ENCODE measurements around the gene RGS11.

RGS11 gene

DNA sequence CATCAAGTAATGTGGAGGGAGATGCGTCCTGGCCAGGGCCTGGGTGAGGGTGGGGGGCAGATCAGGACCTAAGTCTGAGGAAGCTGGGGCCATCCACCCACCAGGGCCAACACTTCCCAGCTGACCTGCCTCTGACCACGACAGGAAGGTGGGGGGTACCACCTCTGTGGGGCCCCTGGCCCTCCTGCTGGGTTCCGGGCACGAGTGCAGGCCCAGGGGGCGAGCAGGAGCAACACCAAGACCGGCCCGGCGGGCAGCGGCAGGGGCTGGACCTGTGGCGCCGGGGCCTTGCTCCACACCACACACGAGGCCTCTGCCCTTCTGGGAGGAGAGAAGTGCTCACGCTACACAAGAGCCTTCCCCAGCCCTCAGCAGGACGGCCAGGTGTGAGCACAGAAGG, 20.5 kb upstream of the RGS11 start:
- no peak for DNase-seq

DNA sequence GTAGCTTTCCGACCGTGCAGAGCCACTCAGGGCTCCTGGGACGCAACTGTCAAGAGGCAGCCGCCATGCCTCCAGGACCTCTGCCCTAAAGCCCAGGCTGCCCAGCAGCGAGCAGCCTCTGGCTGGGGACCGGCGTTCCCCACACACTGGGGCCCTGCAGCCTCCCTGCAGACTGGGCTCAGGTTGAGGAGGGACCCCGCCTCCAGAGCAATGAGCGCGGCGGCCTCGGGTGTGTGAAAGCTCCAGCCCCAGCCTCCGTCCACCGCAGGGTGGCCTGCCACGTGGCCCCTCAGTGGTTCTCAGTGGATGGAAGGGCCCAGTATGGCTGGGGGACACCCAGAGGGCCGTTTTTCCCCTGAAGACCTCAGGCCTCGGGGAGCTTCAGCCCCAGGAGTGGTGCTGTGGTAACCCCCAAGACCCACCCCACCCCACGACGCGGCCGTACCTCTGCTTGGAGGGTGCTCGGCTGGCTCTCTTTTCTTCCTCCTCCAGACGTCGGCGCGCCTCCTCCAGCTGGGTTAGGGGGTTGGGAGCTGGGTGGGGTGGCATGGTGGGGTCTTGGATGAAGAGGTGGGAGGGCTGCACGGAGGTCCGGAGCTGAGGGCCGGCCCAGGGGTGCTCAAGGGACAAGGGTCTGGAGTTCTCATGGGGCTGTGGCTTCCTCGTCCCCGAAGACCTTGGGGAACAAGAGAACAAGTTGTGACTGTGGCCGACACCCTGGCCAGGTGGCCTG, 17.5 kb upstream of the RGS11 start:
- no peak for DNase-seq

DNA sequence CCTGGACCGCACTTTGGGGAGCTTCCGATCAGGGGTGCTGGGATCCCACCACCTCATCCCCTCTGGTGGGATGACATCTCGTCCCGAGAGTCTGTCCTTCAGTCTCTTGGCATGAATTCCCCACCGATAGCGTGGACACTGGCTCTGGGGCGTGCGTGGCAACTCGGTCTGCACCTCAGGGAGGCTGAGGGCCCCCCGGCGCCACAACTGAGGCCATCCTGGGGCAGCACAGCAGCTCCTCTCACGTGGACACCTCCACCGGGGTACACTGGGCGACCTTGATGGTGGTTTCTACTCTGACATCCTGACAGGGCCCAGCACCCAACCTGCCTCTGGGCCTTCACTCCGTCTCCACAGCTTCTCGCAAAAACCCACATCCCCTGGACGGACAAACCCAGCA, 15.8 kb upstream of the RGS11 start:
- DNase-seq, result no peak

DNA sequence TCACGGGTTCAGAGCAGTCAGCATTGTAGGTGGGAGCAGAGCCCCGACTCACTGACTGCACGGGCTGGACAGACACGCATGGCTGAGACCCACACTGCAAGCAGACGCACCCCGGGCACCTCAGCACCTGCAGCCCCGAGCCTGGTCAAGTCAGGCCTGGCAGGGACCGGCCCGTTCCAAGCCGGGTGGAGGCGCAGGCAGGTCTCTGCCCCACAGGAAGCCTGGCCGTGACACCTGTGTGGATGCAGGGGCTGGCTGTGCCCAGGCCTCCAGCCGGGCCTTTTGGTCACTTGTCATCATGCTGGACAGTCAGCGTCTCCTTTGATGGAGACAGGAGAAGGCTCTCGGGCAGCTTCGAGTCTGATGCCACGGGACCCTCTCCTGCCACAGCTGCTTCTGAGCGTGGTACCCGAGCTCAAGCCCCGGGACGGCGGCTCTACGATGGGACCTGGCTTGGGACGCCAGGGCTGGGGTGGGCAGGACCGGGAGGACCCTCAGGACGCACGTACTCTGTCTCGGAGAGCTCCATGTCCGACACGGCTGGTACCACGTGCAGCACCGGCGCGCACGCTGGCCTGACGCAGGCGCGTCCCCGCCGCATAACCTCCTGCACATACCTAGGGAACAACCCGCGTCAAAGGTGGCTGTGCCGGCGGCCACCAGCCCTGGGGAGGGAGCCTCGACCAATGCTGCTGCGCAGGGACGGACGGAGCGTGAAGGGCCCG, 15.1 kb upstream of the RGS11 start:
- no peak for DNase-seq

DNA sequence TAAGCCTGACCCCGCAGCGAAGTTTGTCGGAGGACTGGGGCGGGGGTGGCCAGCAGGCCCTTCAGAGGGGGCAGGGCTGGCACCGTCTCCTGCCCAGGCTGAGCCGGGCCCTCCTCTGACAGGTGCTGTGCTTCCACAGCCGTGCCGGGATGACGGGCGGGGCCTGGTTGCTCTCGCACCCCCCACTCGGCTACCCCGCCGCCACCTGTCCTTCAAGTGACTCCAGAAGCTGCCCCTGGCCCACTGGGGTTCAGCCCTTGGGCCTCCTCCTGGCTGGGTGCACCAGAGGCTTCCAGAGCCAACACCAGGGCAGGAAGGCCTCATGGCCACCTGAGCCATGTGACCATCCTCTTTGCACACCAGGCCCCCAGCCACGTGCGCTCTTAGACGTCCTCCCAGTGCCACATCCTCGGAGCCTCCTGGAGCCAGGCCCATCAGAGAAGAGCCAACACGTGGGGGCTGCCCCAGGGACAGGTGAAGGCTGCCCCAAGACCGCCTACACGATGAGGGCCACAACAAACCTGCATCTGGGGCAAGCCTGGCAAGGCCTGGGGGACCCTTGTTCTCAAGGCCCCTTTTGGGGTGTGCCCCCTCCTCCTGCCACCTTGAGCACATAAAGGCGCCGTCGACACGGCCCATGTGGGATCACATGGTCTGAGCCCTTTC, 14.4 kb upstream of the RGS11 start:
- no peak for DNase-seq

DNA sequence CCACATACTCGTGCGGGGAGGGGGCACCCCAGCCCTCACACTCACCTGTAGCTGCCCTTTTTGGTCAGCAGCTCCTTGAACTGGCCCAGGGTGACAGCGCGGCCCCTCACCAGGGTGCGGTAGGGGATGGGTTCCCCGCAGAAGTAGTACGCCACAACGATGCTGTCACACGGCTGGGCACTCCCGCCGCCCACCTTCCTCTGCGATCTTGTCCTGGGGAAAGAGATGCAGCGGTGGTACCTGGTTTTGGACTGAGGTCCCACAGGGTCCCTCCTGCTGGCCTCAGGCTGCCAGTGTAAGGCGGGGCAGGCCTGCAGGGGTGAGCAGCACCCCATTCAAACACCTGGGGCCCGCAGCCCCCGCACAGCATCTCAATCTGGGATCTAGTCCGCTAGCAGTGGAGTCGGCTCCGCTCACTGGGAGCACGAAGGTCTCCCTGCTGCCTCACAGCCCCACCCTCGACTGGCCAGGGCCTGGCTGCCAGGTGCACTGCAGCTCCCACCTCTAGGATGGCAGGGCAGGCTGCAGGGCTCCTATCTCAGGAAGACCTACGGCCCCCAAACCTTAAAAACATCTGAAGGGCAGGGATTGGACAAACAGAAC, 13.8 kb upstream of the RGS11 start:
- DNase-seq, result no peak

DNA sequence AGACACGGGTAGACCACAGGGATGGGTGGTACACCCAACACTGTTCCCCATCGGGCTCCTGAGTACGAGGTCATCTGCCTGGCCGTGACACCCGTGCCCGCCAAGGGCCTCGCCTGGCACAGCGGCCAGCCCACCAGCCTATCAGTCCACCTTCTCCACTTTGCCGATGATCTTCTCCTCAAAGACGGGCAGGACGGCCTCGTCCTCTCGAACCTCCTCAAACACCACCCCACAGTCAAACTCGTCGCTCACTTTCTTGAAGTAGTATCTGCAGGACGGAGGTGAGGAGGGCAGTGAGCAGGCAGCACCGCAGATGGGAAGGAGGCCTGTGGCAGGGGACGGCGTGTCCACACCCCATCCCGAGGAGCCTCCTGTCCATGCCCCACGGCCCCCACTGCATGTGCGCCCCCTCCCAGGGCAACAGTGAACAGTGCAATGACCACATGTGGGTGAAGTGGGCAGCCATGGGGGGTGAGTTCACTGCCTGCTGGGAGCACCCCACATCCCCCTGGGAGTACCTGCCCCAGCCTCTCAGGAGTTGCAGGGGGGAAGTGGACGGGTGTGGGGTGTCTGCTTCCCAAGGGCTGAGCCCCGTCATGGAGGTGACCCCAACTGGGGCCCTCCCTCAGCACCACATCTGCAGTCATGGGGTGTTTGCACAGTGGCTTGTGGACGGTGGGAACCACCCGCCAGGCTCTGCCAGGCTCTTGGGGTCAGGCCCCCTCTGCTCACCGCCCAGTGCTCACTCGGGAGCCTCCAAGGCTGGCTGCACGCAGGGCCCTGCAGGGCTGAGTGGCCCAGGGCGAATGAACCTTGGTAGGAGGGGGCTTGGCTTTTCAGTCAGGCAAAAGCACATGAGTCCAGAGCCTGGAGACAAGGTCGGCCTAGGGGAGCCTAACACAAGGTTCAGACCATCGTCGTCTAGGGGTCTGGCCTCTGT, 12.5 kb upstream of the RGS11 start:
- DNase-seq, result no peak

DNA sequence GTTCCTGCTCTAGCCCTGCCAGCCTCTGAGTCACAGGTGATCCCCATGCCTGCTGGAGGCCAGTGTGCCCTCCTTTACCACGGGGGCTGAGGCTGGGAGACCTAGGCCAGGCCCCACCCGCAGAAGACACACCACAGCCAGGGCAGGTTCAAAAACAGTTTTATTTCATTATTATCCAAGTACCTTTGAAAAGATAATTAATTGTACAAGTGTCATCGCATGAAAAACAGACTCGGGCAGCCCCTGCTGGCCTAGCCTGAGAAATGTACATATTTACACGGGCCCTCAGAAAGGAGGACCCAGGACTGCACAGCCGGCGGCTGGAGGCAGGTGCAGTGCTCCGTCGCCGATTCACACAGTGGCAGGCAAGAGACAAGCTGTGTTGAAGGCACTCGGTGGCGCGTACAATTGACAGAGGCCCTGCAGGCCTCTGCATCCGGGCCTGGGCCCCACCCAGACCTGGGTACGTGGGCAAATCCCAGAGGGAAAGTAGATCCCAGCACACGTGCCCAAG, 11.6 kb upstream of the RGS11 start:
- no peak for DNase-seq

DNA sequence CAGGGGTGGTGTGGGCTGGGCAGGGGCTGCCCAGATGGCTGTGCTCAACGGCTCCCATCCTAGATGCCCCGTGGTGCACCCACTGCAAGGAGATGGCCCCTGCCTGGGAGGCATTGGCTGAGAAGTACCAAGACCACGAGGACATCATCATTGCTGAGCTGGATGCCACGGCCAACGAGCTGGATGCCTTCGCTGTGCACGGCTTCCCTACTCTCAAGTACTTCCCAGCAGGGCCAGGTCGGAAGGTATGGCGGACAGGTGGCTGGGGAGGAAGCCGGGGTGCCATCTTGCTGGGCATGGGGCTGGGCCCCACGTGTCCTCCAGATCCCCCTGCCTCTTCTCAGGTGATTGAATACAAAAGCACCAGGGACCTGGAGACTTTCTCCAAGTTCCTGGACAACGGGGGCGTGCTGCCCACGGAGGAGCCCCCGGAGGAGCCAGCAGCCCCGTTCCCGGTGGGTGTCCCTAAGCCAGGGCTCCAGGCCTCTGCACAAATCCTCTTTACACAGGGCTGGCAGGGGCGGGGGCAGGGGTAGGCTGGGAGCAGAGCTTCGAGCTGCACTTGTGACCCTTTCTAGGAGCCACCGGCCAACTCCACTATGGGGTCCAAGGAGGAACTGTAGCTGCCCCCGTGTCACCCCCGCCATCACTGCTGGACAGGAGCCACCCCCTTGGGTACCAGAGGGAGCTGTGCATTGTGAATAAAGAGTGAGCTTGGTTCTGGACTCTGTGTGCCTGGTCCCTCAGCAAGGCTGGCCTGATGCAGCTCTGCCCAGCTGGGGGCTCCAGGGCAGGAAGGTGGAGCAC, 10.9 kb upstream of the RGS11 start:
- no peak for DNase-seq

DNA sequence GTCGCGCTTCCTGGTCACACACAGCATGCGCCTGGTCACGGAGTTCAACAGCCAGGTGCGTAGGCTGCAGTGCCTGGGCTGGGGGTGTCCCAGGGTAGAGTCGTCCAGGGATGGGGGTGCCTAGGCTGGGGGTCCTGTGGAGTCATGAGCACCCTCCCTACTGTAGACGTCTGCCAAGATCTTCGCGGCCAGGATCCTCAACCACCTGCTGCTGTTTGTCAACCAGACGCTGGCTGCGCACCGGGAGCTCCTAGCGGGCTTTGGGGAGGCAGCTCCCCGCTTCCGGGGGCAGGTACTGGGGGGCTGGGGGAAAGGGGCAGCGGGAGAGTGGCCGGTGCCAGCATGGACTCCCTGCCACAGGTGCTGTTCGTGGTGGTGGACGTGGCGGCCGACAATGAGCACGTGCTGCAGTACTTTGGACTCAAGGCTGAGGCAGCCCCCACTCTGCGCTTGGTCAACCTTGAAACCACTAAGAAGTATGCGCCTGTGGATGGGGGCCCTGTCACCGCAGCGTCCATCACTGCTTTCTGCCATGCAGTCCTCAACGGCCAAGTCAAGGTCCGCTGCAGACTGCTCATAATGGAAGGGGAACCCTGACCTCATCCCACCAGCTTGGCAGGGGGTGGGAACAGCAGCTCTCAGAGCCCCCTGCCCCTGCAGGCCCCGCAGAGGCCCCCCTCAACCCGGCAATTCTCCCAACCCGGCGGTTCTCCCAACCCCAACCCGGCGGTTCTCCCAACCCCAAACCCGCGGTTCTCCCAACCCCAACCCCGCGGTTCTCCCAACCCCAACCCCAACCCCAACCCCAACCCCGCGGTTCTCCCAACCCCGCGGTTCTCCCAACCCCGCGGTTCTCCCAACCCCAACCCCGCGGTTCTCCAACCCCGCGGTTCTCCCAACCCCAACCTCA, 9.7 kb upstream of the RGS11 start:
- no peak for DNase-seq

DNA sequence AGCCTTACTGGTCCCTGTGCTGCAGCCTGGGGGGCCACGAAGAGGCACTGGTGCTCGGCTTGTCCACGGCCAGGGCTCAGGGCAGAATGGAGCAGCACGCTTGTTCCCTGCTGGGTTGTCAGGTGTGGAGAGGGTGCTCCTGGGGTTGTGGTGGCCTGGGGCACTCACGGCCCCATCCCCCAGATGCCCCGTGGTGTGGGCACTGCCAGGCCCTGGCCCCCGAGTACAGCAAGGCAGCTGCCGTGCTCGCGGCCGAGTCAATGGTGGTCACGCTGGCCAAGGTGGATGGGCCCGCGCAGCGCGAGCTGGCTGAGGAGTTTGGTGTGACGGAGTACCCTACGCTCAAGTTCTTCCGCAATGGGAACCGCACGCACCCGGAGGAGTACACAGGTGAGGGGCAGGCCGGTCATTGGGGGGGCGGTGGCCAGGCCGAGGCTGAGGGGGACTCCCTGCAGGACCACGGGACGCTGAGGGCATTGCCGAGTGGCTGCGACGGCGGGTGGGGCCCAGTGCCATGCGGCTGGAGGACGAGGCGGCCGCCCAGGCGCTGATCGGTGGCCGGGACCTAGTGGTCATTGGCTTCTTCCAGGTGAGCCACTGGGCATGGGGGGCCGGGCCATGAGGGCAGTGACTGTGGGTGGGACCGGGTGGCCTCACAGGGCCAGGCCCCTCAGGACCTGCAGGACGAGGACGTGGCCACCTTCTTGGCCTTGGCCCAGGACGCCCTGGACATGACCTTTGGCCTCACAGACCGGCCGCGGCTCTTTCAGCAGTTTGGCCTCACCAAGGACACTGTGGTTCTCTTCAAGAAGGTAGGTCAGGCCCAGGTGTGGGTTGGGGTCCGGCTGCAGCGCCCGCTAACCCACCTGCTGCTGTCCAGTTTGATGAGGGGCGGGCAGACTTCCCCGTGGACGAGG, 8.7 kb upstream of the RGS11 start:
- DNase-seq, result no peak

DNA sequence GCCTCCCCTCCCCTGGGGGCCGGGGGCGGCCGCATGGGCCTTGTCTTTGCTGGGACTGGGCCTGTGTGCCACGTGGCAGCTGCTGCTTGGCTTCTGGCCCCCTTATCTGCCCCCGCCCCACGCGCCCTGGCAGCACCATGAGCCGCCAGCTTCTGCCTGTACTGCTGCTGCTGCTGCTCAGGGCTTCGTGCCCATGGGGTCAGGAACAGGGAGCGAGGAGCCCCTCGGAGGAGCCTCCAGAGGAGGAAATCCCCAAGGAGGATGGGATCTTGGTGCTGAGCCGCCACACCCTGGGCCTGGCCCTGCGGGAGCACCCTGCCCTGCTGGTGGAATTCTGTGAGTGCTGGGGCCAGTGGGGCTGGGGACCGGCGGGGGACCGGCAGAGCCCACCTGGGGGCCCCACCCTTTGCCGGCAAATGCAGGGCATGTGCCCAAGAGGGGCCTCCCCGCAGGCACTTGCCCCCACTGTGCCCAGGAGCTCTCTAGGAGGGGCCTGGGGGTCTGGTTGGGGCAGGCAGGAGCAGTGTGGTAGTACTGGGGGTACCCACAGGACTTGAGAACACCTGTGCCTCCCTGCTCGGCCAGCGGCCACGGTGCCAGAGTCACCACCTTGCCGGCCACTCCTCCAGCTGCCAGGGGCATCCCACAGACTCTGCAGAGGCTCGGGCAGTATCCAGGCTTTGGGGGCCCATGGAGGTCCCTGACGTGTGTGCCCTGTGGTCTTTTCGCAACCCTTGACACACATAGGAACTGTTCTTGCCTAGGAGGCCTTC, 7.5 kb upstream of the RGS11 start, which contains the start of gene PDIA2:
PDIA2 (plus strand) TSS at position 132 of the 773 bp plus-strand sequence; CDS start at position 138, 6 bp downstream.
- DNase-seq, result no peak

DNA sequence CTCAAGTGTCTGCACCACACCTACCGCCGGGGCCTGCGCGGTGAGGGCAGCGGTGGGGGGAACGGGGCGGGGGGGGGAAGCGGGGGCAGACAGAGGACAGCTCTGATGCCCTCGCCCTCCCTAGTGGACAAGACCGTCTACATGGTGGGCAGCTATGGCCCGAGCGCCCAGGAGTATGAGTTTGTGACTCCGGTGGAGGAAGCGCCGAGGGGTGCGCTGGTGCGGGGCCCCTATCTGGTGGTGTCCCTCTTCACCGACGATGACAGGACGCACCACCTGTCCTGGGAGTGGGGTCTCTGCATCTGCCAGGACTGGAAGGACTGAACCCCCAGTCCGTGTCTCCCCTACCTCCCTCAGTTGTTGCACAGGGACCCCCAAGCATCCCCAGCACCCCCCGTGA, 6.7 kb upstream of the RGS11 start:
- DNase-seq, result no peak

DNA sequence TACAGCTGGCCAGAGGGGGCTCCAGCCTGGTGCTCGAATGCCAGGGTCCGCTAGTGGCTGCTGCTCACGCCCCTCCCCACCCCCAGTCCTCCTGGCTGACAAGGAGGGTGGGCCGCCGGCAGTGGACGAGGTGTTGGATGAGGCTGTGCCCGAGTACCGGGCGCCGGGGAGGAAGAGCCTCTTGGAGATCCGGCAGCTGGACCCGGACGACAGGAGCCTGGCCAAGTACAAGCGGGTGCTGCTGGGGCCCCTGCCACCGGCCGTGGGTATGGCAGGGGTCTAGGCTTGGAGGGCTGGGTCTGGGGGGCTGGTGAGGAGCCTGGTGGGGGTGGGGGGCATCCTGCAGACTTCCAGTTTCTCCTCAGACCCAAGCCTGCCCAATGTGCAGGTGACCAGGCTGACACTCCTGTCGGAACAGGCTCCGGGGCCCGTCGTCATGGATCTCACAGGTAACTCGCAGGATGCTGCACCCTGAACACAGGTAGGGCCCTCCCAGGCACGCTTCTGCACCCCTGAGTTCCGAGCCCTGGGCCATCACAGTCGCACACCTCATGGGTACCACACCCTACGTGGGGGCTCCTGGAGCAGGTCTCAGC, 6.0 kb upstream of the RGS11 start:
- no peak for DNase-seq

DNA sequence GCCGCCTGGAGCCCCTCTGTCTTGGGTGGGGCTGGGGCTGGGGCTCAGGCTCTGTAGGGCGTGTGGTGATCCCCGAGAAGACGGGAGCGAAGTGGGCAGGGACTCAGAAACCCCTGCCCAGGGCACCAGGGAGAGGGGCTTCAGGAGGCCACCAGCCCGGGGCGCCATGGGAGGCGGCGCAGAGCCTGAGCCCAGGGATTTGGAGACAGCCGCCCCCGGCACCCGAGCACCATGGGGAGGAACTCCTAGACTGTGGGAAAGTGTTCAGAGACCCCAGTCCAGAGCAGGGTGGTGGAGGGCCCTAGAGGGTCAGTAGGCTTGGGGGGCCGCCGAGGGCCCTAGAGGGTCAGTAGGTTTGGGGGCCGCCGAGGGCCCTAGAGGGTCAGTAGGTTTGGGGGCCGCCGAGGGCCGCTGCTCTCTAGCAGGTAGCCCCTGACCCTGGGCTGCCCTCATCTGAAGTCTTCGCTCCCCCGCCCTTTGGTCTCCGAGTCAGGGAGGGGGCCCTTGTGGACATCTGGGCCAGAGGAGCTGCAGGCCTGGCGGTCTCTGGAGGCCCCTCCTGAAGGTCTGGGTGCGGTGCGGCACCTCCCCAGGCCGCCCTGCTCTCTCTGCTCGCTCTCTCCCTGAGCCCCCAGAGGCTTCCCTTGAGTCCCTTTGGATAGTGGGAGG, 5.4 kb upstream of the RGS11 start:
- no peak for DNase-seq

DNA sequence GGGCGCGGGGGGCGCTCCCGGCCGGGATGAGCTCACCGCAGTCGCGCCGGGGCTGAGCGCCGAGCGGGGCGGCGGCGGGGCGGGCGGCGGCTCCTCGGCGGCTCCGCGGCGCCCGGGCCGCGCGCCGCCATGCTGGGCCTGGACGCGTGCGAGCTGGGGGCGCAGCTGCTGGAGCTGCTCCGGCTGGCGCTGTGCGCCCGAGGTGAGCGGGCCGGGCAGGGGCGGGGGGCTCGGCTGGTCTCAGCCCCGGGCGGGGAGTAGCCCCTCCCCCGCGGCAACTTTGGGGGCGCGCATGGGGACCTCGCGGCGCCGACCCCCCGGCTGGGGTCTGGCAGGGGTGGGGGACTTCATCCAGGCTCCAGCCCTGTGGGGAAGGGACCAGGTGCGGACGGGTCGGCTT, 4.8 kb upstream of the RGS11 start, which contains the start of gene ARHGDIG:
ARHGDIG (plus strand) TSS at position 40 of the 400 bp plus-strand sequence; CDS start at position 130, 90 bp downstream.
- DNase-seq, result no peak

DNA sequence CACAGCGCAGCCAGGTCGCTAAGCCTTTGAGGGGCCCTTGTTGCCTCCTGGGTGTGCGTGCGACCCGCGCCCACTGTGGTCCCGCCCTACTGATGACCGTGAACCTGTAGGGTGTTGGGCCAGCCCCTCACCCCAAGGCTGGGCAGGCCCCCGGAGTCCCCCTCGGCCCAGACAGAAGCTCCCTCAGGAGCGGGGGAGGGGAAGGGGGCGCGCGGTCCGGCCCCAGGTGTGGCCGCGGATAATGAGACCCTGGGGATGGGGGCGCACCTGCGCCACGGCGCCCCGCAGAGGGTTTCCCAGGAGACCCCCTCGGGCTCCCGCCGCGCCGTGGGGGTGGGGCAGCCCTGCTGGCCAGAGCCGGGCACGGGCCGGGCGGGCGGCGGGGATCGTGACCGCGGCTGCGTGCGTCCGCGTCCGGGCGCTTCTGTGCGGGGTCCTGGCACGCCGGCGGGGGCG, 4.3 kb upstream of the RGS11 start:
- DNase-seq, result no peak
